Breast epithelium (tissue), 4 donors: Measurements from ENCODE around the gene MTARC2. TPM values are rescaled to one million over a fixed set of nuclear protein-coding genes. Genes with fewer than 3 reads are reported as not detected.
"Not testable (repeated sequence)": the region's sequence is repeated elsewhere in the genome, so short reads cannot be mapped to it uniquely, and the experiment has no call there.

ENCODE experiments used
- DNase-seq, 2 donors: peaks; one replicate each; pipeline ENCODE4 v3.0.0-alpha.2; 2019; ENCODE audit warnings: low spot score in 2 of 2
- H3K27ac ChIP-seq, 2 donors: fragments of 200-600 bp; sonication (generic) in 1 of 2; one replicate each; pipeline ENCODE4 v1.5.1; 2016 to 2019; ENCODE audit warnings: mild to moderate bottlenecking in 1 of 2
- H3K27me3 ChIP-seq, 2 donors: fragments of 200-600 bp; sonication (generic) in 1 of 2; one replicate each; pipeline versions ENCODE4 v1.5.1 to v1.6.0; 2017 to 2019; ENCODE audit warnings: control low read depth in 1 of 2, mild to moderate bottlenecking in 1 of 2
- H3K36me3 ChIP-seq: fragments of 200-600 bp; one replicate; pipeline ENCODE4 v1.5.1; 2019
- H3K4me1 ChIP-seq, 2 donors: fragments of 200-600 bp; sonication (generic); one replicate each; pipeline ENCODE4 v1.5.1; 2016 to 2019; ENCODE audit warnings: control low read depth in 1 of 2
- H3K4me3 ChIP-seq, 3 donors: fragments of 200-600 bp; sonication (generic); 1 replicate in 2 of 3; 2 replicates in 1 of 3; pipeline ENCODE4 v1.5.1; 2016 to 2019; ENCODE audit warnings: mild to moderate bottlenecking in 3 of 3, moderate library complexity in 2 of 3
- H3K9me3 ChIP-seq, 2 donors: fragments of 200-600 bp; sonication (generic) in 1 of 2; one replicate each; pipeline ENCODE4 v1.5.1; 2016 to 2019; ENCODE audit warnings: control low read depth in 1 of 2
- CTCF ChIP-seq, 3 donors: fragments of 450-650 bp; IDR thresholded peaks; one replicate each; pipeline ENCODE4 v1.5.1; 2016 to 2017; ENCODE audit warnings: antibody characterized with exemption in 3 of 3, mild to moderate bottlenecking in 3 of 3, moderate library complexity in 3 of 3
- POLR2A ChIP-seq: fragments of 450-650 bp; IDR thresholded peaks from one replicate; pipeline ENCODE4 v1.6.1; 2016; ENCODE audit warnings: antibody characterized with exemption, mild to moderate bottlenecking, moderate library complexity
- POLR2AphosphoS5 ChIP-seq, 3 donors: sonication (generic); formaldehyde crosslinking; IDR thresholded peaks; one replicate each; pipeline ENCODE4 v1.6.1; 2017; ENCODE audit warnings: antibody characterized with exemption in 3 of 3
- intact Hi-C: fragments of 100-400 bp; cut with DNase I; formaldehyde crosslinking; loops from one replicate; pipeline ENCODE4 v1.15.1; 2023; ENCODE audit warnings: low total_unique reads
- total RNA-seq, 3 donors: library from RNA; depleted of rRNA; stranded (reverse); fragments of >200 nt; gene quantifications; one replicate each; pipeline ENCODE4 v1.1.0, GENCODE V29; 2016

The MTARC2 gene
- total RNA-seq, 3 donors from 2014 or later, result 11.7 to 18.4 (median 15.8) TPM

GRCh38 chr1:220717800-220718640 lies 30.1 kb upstream of the MTARC2 start:
- no peak for DNase-seq
- TF ChIP-seq POLR2AphosphoS5 (IDR thresholded peaks at IDR 0.05) (no peak), POLR2A (no peak), CTCF (IDR thresholded peaks at IDR 0.05) (no peak)
- no peaks in the 10 kb centered on the region for H3K27me3 ChIP-seq
- intact Hi-C loops, result no loop called here
- H3K9me3 ChIP-seq, result peaks cover 0 to 4% of the 10 kb centered on the region in 2 donors
- H3K36me3 ChIP-seq, result no peaks in the 10 kb centered on the region
- H3K4me3 ChIP-seq, result no peak overlapping the region
- H3K4me1 ChIP-seq, result no peaks in the 10 kb centered on the region
- H3K27ac ChIP-seq, result no peak overlapping the region

GRCh38 chr1:220721266-220721665 lies 26.9 kb upstream of the MTARC2 start:
- H3K9me3 ChIP-seq, H3K4me3 ChIP-seq, H3K4me1 ChIP-seq, H3K36me3 ChIP-seq, intact Hi-C loops, H3K27ac ChIP-seq, DNase-seq, H3K27me3 ChIP-seq: not testable (repeated sequence)

GRCh38 chr1:220726634-220727033 lies 21.5 kb upstream of the MTARC2 start:
- Histone ChIP-seq H3K4me3 (no peak overlapping the region), H3K36me3 (no peaks in the 10 kb centered on the region), H3K27ac (no peak overlapping the region), H3K9me3 (no peaks in the 10 kb centered on the region), H3K27me3 (no peaks in the 10 kb centered on the region), H3K4me1 (no peaks in the 10 kb centered on the region)
- DNase-seq, result no peak
- intact Hi-C loops, result no loop called here
- TF ChIP-seq CTCF (IDR thresholded peaks at IDR 0.05) (no peak), POLR2AphosphoS5 (IDR thresholded peaks at IDR 0.05) (no peak), POLR2A (no peak)

GRCh38 chr1:220727519-220727918 lies 20.6 kb upstream of the MTARC2 start:
- Histone ChIP-seq H3K4me1 (no peaks in the 10 kb centered on the region), H3K27me3 (no peaks in the 10 kb centered on the region), H3K36me3 (no peaks in the 10 kb centered on the region), H3K27ac (no peak overlapping the region), H3K9me3 (no peaks in the 10 kb centered on the region), H3K4me3 (no peak overlapping the region)
- intact Hi-C loops, result no loop called here
- DNase-seq, result no peak
- TF ChIP-seq POLR2AphosphoS5 (IDR thresholded peaks at IDR 0.05), result no peak
- no peak for TF ChIP-seq POLR2A
- no peak for TF ChIP-seq CTCF (IDR thresholded peaks at IDR 0.05)

- TF ChIP-seq CTCF (IDR thresholded peaks at IDR 0.05) (no peak), POLR2AphosphoS5 (IDR thresholded peaks at IDR 0.05) (no peak), POLR2A (no peak)
- DNase-seq, result no peak
- H3K27ac ChIP-seq, result no peak overlapping the region
- no peaks in the 10 kb centered on the region for H3K4me1 ChIP-seq
- H3K27me3 ChIP-seq, result no peaks in the 10 kb centered on the region
- H3K9me3 ChIP-seq, result no peaks in the 10 kb centered on the region
- H3K4me3 ChIP-seq, result no peak overlapping the region
- no peaks in the 10 kb centered on the region for H3K36me3 ChIP-seq
- intact Hi-C loops, result loop anchor here (5.0 kb wide), 1 partner anchor 38 kb away; the partner anchor contains the start of gene C1orf115
These were observed 17.6 kb upstream of the MTARC2 start for GRCh38 chr1:220730486-220730885.
